ENCODE data around the gene RYR1.
A peak's percentile ranks its signal among the peaks of the same experiment; 100 is the strongest.

RYR1 gene

DNA sequence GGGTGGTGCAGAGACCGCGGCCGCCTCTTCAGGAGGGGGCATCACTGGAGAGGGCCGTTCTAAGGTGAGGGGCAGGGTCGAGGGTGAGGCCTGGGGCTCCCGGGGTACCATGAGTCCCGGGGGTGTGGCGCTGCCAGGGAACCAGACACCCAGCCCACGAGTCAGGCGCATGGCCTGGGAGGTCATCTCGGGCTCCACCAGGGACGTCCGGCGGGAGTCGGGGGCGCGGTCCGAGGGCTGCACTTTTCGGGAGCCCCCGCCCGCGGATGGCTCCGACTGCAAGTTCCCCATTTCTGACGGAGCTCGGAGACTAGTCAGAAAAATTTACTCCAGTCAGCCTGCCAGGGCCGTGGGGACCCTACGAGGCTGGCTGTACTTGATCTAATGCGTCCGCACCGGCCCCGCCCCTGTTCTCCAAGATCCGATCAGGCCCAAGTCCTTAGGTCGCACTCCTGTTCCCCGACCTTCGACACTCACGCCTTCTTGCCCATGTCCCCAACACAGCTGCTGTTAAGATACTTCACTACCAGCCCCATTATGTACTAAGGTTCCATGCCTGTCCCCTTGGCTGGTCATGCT is 46.4 kb upstream of the RYR1 start:
- peak overlapping the region; percentile 68 for H3K4me3 ChIP-seq (ENCODE audit: low read depth, low read length)
- DNase-seq (ENCODE audit: low read depth), result no peak
- TF ChIP-seq, protein P1, sequence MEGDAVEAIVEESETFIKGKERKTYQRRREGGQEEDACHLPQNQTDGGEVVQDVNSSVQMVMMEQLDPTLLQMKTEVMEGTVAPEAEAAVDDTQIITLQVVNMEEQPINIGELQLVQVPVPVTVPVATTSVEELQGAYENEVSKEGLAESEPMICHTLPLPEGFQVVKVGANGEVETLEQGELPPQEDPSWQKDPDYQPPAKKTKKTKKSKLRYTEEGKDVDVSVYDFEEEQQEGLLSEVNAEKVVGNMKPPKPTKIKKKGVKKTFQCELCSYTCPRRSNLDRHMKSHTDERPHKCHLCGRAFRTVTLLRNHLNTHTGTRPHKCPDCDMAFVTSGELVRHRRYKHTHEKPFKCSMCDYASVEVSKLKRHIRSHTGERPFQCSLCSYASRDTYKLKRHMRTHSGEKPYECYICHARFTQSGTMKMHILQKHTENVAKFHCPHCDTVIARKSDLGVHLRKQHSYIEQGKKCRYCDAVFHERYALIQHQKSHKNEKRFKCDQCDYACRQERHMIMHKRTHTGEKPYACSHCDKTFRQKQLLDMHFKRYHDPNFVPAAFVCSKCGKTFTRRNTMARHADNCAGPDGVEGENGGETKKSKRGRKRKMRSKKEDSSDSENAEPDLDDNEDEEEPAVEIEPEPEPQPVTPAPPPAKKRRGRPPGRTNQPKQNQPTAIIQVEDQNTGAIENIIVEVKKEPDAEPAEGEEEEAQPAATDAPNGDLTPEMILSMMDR (conservative IDR thresholded peaks at IDR 0.05; ENCODE audit: low read depth, low read length), result no peak

DNA sequence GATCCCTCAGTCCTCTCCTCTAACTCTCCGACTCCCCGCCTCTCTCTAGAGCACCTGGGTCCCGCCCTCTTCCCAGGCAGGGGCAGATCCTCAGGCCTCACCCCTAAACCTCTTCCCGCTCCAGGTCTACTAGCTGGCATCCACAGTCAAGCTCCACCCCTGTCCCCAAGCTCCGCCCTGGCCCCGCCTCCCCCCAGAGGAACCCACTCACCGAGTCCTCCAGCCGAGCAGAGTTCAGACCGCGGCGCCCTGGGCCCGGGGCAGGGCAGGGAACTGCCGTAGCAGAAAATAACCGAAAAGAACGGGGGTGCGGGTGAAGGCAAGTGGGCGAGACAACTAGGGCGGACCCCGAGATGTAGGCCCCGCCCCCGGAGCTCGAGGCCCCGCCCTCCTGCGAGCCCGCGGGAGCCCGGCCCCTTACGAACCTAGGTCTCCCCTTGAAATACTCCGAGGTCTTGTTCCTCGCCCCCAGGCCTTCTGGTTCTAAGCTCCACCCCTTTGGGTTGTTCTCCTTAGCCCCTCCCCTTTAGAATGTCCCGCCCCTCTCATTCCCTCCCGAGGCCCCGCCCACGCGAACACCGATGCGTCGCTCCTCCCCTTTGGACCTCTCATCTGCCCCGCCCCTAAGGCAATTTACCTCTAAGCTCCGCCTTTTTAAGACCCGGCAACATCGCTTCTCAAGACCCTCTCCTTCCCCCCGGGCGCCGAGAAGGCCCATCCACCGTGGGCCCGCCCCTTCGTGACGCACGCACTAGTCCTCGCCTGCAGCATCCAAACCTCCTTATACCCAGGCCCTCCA is 45.7 kb upstream of the RYR1 start, which contains the start of gene GGN:
Gene GGN (minus strand): TSS at position 485 of the 799 bp plus-strand sequence. CDS start 773 bp downstream, outside the sequence.
- TF ChIP-seq, protein P1 (conservative IDR thresholded peaks at IDR 0.05; ENCODE audit: low read depth, low read length), result no peak
- DNase-seq (ENCODE audit: low read depth), result peak; percentile 91
- H3K4me3 ChIP-seq (ENCODE audit: low read depth, low read length), result peak within 1 kb of the TSS; percentile 68

DNA sequence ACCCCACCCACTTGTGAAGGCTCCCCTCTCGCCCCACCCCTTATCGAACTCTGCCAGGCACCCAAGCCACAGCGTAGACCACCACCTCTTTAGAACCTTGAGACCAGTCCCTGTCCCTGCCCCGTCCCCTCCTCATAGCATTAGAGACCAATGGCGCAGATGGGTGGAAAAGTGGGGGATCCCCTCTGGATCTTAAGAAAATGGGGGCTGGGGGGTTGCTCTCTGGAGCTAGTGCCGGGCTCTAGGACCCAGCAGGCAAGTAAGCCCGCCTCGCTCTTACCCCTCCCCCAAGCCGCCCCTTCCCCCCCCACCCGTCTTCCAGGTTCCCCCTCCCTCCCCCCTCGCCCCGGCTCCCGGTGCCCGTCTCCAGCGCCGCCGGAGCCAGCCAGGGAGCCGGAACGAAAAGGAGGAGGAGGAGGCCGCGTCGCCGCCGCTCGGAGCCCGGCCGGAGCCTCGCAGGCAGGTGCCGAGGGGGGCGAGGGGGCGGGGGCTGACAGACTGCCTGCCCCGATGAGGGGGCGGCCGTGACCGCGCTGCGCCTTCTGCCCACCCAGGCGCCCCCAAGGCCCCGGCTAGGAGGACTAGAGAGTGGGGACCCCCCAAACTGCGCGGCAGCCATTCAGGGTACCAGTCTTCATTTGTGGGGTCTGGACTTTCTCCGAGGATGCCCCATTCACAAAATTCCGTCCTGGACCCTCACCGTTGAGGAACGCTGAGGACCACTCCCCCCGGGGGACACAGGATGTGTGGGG is 45.0 kb upstream of the RYR1 start, which contains the start of gene SPRED3:
Gene SPRED3 (plus strand): TSS at position 349 of the 752 bp plus-strand sequence. CDS start 1,606 bp downstream, outside the sequence.
- peak; percentile 61 for DNase-seq (ENCODE audit: low read depth)
- peak within 1 kb of the TSS; percentile 68 for H3K4me3 ChIP-seq (ENCODE audit: low read depth, low read length)
- TF ChIP-seq, protein P1 (conservative IDR thresholded peaks at IDR 0.05; ENCODE audit: low read depth, low read length), result no peak

DNA sequence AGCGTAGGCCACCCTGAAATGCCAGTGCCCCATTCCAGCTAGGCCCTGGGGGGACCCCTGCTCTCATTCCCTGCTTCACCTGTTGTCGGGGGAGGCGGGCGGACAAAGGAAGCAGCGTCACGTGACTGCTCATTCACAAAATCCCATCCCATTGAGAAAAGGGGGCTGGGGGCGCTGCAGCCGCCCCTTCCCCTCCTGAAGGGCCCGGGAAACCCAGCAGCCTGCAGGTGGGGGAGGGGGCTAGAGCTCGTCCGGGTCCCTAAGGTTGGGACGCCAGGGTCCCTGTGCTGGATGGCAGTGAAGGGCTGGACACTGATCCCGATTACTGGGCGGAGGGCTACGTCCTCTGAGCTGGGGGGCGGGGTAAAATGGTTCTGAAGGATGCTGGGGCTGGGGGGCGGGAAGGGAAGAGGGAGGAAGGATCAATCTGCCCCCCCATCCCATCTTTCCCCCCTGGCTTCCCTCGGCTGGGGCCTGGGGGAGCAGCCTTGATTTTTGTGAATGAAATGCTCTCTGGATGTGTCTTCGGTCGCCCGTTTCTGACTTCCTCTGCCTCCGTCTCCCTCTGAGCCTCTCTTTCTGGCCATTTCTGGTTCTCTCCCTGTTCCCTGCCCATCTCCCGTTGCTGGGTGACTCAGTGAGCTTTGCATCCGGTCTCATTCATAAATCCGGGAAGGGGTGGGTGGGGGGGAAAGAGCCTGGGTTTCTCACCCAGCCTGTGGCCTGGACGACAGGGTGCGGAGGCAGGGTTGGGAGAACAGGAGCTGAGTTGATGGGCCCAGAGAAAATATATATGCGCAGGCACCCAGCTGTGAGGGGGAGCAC is 44.2 kb upstream of the RYR1 start:
- TF ChIP-seq, protein P1 (conservative IDR thresholded peaks at IDR 0.05; ENCODE audit: low read depth, low read length), result no peak
- peak overlapping the region; percentile 68 for H3K4me3 ChIP-seq (ENCODE audit: low read depth, low read length)
- peak; percentile 66 for DNase-seq (ENCODE audit: low read depth)

DNA sequence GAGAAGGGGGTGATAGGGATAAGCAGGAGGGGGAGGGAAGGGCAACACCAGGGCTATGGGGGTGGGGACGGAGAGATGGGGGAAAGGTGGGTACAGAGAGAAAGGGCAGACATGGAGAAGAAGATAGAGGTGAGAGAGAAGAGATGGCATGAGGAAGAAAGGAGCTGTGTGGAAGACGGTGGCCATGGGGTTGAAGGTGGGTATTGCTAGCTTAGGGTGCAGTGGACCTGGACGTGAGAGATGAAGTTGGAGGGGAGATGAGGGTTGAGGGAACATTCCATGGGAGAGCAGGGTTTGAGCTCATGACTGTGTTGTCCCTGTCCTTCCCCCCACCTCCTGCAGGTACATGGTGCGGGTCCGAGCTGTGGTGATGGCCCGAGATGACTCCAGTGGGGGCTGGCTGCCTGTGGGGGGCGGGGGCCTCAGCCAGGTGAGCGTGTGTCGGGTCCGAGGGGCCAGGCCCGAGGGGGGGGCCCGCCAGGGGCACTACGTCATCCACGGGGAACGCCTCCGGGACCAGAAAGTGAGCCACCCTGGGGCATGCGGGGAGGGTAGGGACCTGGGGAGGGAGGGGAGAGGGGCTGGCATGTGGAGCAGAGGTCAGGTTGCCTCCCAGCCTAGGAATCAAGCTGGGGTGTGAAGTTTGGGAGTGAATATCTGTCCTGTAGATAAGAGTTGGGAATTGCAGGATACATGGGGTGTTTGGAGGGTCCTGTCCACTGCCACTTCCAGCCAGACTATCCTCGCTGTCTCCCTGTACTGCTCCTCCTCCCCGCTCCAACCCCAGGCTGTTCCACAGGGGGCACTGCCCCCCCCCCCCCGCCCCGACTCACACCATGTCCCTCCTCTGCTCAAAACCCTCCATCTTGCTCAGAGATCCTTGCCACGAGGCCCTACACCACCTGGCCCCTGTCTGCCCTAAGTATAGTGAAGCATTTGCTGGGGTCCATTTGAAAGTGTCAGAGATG is 43.2 kb upstream of the RYR1 start:
- H3K4me3 ChIP-seq (ENCODE audit: low read depth, low read length), result peak overlapping the region; percentile 17
- TF ChIP-seq, protein P1 (conservative IDR thresholded peaks at IDR 0.05; ENCODE audit: low read depth, low read length), result no peak
- DNase-seq (ENCODE audit: low read depth), result no peak

Measured in choroid plexus epithelial cell (primary cell).